Measurements from ENCODE around the gene DMRT1.

Gene DMRT1

DNA sequence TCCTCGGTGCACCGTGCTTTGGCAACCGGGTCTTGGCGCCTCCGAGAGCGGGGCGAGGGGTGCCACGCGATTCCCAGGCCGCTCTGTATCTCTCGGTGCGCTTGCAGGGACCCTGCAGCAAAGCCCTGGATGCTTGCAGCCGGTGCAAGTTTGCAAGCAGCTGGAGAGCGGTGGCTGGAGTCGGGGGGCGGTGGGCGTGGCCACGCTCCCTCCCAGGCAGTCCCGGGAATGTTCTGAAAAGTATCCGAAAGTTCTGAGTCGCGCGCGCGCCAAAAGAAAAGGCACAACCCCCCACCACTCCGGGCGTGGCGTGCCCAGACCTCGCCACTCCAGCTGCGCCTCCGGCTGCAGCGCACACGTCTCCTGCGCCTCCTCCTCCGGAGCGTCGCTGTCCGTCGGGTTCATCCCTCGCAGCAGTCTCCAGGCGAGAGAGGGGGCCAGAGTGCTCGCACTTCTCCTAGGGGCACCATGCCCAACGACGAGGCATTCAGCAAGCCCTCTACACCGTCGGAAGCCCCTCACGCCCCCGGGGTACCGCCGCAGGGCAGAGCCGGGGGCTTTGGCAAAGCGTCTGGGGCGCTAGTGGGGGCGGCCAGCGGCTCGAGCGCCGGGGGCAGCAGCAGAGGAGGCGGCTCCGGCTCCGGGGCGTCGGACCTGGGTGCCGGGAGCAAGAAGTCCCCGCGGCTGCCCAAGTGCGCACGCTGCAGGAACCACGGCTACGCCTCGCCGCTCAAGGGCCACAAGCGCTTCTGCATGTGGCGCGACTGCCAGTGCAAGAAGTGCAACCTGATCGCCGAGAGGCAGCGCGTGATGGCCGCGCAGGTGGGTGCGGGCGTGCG is at the start of gene DMRT1:
DMRT1 (plus strand) TSS at position 327 of the 839 bp plus-strand sequence; CDS start at position 469, 142 bp downstream.
- DNase-seq (ENCODE audit: low read depth, low spot score), result no peak

DNA sequence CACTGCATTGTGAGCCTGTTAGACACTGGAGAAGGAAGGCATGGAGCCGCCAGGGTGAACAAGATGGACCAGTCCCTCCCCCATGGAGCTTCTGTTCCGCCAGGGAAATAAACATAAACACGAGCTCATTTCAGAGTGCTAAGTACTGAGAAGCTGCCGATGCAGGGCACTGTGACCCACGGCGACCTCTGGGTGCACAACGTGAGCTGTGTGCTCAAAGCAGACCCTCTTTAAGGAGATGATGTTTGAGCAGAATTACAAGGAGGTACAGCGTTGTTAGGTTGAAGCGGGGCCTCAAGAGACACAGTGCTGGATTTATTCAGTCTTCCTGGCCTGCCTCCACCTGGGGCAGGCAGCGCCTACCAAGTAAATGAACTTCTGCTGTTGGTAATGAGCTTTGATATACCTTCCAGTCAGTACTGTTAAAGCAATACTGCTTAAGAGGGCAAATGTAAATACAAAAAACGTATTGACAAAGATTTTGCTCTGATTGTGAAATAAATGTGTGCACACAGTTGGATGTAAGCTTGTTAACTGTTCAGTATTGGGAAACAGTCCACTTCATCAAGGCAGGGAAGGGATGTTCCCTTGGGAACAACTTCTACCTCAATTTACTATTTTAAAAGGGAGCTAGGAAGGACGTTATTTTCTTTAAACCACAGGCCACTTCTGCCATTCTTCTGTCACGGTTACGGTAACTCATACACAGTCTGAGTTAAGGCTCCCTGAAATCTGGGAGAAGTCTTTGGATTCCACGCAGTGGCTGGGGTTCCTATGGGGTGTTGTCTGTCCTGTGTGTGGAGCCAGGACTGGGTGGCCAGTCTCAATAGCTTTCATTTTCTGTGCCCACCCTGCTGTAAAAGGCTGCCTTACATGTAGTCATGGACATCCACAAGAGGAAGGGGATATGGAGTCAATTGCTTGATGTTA is 48.9 kb upstream of the DMRT1 start:
- DNase-seq (ENCODE audit: low read depth, low spot score), result no peak

DNA sequence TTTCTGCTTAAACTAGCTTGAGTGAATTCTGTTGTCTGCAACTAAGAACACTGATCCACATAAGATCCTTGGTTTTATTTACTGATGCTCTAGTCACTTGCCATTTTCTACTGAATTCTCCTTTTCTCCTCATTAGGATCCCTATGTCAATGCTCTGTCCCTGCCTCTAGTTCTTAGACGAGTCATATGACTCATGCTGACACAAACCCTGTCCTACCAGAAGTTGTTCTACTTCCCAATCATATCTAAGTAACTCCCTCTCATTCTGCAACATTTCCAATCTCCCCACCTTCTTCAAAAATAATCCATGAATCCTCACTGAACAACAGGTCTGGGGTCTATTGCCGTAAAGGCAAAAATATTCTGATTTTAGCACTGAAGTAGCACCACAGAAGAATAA is 47.1 kb upstream of the DMRT1 start:
- no peak for DNase-seq (ENCODE audit: low read depth, low spot score)

DNA sequence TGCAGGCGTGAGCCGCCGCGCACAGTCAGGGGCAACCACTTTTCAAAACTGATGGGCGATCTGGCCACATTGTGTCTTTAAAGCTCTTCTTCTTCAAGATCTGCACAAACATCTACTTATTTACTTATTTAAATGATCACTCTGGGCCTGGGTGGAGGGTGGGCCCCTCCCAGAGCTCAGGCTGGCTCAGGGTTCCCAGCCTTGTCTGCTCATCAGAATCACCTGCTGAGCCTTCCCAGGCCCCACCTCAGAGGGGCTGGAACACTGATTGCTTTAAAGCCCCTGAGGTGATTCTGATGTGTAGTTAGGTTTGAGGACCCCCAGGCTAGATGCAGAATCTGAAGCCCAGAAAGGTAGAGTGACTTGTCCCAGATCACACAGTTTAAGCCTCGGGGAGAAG is 45.6 kb upstream of the DMRT1 start:
- DNase-seq (ENCODE audit: low read depth, low spot score), result no peak

DNA sequence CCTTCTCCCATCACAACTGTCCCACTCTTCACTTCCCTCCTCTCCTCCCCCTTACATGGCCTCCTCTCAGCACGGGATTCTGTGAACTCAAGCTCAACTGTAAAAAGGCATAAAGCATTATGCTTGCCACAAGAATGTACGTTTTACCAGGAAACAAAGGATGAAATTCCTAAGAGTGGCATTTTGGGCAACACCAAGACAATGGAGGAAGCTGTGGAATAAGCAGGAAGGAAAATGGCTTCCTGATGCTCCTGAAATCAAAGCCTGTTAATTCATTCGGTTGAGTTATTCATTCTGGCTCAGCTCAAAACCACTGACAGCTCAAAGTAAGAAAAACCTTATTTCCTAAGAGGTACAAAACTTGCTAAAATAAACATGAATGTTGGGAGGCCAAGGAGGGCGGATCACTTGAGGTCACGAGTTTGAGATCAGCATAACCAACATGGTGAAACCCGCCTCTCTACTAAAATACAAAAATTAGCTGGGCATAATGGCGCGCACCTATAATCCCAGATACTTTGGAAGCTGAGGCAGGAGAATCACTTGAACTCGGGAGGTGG is 40.8 kb upstream of the DMRT1 start:
- no peak for DNase-seq (ENCODE audit: low read depth, low spot score)

DNA sequence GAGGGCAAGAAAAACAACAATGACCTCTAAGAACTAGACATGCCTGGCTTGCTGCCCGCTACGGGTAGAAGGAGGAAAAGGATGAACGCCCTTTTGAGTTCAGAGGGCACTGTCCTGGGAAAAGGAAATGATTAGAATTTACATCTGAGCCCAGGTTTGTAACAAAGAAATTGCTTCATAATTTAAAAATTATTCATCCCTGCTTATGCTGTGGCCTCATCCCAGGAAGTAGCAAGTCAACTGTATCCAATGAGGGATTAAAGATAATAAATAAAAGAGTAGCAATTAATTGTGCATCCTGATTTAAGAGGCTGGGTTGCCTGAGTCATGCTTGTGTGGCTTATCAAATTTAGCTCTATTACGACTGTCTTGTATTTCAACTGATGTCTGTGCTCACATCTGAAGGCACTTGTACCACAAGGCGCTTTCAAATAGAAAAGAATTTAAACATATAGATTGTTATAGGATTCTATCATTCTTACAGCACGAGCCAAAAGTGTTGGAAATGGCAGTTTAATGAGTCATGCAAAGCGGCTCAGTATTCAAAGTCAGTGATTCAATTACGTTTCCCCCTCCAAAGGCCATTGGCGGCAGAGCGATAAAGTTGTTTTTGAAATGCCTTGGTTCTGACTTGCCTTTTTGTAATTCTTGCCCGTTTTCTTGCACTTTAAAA is 40.0 kb upstream of the DMRT1 start:
- no peak for DNase-seq (ENCODE audit: low read depth, low spot score)

DNA sequence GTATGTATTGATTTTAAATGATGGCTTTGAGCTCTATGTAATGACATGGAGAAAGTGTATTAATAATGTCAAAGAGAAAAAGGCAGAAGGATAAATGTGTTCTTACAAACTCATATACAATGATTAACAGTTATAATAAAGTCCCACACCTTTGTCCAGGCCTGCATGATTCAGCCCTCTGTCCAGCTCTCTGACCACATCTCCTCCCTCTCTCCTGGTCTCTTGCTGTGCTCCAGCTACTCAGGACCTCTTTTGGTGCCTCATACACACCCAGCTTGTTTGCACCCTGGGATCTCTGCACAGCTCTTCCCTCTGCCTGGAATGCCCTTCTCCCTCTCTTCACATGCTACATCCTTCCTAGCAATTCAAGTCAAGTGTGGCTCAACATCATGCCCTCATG is 37.5 kb upstream of the DMRT1 start:
- DNase-seq (ENCODE audit: low read depth, low spot score), result no peak

DNA sequence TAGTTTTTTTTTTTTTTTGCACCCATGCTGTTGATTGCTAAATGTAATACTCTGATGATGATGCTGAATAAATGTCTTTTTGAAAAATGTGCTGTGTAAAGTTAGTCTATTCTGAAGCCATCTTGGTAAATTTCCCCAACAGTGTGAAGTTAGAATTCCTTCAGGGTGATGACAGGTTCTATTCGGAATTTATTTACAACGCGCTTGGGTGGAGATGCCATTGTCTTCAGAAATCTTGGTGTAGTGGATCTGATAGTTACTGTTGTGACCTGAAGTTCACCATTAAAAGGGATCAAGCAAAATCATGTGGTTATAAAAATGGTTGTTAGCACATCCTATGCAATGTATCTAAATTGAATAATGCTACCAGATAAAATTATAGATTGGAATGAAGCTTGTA is 36.3 kb upstream of the DMRT1 start:
- no peak for DNase-seq (ENCODE audit: low read depth, low spot score)

DNA sequence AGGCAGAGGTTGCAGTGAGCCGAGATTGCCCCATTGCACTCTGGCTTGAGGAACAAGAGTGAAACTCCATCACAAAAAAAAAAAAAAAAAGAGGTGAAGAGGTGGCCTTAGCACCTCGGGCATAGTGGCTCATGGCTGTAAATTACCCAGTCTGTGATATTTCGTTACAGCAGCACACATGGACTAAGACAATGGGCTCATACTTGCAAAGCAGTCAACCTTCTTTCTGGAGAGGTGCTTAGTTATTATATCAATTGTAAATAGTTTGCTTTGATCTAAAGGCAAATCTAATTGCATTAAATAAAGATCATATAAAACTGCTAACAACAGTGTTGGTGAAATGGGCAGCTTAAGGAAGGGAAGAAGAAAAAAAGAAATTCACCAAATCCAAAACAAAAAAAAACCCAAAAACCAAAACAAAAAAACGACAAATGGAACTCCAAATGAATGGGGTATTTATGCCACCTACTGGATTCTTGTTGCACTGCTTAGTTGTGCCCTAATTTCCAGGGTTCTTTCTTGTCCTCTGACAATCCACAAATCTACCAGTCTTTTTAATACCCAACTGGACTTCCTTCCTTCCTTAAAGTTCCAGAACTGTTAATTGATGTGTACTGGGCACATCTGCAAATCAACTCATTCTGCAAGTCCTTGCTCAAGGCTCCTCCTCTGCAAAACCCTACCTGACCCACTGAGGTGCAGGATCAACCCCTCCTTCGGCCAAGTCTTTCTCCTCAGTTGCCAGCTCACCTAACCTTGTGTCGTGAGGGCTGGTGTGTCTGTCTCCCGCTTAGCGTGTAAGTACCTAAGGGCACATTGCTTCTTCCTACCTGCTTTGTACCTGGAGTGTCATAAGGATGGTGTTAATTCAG is 35.0 kb upstream of the DMRT1 start:
- DNase-seq (ENCODE audit: low read depth, low spot score), result no peak

DNA sequence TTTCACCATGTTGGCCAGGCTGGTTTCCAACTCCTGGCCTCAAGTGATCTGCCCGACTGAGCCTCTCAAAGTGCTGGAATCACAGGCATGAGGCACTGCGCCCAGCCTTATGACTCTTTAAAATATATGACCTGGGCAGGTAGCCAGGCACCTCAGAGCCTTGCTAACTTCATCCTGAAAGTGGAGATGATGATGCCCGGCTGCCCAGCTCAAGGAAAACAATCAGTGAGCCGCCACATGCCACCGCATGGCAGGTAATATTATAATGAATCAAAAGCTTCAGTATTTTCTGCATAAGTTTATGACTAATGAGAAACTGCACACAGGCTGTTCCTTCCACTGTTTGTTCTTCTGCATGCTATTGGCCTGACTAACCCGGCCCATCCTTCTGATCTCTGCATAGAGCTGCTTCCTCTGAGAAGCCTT is 30.4 kb upstream of the DMRT1 start:
- DNase-seq (ENCODE audit: low read depth, low spot score), result no peak

DNA sequence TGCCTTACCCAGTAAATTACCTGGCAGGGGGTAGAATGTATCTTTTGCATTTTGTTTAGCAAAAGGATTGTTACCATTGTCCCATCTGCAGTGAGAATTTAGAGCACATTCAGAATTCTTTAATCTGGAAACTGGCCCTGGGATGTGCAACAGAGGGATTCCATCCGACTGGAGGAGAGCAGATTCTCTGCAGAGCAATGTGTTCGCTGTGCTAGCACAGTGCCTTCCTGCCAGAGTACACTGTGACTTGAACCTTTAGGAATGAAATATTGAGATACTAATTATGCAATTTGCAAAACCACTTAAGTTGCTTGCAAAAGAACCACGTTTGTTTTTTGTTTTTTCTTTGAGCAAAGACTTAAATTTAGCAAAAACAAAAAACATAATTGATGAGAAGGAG is 22.5 kb upstream of the DMRT1 start:
- no peak for DNase-seq (ENCODE audit: low read depth, low spot score)

DNA sequence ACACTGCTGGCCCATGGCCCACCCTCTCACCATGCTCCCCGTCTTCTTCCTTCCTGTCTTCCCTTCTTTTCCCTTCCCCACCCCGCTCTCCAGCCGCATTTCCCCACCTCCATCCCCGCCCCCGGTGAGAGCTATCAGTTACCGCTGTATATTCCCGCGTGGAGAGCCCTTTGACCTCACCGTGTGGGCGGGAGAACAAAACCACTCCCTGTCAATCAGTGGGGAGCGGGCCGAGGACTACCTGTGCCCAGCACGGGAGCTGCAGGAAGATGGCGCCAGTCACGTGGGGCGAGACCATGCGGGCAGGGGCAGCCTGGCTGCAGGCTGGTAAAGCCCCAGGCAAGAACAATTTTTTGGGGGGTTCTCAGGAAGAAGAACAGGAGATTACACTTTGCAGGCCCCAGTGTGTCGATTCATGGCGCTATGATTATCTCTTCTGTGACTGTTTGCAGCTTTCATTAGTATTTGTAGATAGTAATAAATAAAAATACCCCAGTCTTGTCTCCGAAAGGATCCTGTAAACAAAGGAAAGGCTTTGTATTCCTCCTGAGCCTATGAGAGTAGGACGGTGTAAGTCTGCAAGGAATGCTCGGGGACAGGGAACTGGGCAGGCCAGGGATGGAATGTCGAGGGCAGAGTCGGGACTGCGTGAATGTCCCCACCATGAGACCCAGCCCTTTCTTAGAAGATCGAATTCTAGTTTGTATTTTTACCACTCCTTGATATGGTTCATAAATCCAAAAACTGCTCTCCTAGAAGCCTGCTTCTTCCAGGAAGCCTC is 14.8 kb upstream of the DMRT1 start:
- DNase-seq (ENCODE audit: low read depth, low spot score), result no peak

DNA sequence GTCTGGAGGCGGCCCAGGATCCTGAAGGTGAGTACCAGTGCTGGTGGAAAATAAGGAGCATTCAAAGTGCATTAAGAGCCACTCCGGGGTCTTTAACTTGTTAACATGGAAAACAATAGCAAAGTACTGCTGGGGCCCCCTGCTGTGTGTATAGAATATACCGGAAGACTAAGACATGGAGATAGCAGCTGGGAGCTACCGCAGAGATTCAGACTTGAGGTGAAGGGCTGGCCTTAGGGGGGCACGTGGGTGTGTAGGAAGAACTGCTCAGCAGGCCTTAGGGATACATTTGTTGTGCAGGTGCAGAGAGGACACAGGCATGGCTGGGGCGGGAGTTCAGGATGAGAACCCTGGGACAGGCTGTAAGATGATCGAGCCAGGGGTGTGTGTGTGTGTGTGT is 1.2 kb upstream of the DMRT1 start:
- DNase-seq (ENCODE audit: low read depth, low spot score), result no peak

DNA sequence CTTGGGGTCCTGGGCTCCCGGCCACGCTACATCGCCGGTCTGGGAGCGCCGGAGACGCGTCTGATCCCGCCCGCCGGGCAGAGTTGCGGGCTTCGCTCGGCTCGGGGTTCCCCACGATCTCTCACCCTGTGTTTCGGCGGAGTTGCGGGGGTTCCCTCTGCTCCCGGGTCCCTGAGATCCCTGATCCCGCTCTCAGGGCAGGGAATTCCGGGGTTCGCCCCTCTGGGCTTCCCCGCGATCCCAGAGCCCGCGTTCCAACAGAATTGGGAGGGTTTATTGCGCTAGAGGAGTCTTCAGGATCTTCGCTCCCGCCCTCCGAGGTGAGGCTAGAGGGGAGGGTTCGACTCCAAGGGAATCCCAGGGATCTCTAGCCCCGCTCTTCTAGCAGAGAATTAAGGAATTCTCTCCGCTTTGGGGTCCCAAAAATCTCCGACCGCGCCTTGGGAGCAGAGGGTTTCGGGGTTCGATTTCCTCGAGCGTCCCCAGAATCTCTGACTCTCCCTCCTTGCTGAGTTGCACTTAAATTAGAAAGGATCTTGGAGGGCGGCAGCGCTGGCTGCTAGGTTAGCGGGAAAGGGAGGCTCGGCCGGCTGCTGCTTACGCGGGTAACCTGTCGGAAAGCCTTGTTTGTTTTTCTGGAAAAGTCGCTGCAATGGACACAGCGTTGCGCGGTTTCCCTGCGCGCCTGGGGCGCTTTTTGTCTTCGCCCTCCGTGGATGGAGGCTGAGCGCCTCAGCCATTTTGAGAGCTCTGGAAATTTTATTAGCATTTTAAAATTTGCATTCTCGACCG is 1.3 kb downstream of the DMRT1 start:
- no peak for DNase-seq (ENCODE audit: low read depth, low spot score)

DNA sequence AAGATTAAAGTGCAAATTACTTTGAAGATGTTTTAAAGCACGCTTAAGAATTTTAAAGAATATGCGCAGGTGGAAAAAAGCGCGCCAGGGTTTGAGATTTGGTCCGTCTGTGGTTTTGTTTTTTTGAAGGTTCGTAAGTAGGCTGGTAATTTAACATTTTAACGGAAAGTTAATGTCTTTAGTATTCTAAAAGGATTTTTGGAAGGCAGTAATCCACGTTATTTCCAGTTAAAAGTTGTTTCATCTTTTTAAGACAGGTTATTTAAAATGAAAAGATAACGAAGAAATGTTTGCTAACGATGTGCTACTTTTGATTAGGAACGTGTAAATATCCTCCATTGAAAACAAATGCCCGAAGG is 1.9 kb downstream of the DMRT1 start:
- DNase-seq (ENCODE audit: low read depth, low spot score), result no peak

DNA sequence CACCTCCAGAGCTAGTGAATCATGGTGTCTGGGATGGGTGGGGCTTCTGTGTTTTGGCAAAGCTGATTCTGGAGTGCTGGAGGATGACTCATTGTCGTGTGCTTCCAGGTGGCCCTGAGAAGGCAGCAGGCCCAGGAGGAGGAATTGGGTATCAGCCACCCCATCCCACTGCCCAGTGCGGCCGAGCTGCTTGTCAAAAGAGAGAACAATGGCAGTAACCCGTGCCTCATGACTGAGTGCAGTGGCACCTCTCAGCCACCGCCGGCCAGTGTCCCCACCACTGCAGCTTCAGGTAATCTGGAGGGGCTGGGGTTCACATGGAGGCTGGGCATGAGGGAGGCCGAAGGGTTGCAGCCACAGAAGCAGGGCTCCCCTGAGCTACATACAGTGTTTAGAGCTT is 5.4 kb downstream of the DMRT1 start:
- no peak for DNase-seq (ENCODE audit: low read depth, low spot score)

DNA sequence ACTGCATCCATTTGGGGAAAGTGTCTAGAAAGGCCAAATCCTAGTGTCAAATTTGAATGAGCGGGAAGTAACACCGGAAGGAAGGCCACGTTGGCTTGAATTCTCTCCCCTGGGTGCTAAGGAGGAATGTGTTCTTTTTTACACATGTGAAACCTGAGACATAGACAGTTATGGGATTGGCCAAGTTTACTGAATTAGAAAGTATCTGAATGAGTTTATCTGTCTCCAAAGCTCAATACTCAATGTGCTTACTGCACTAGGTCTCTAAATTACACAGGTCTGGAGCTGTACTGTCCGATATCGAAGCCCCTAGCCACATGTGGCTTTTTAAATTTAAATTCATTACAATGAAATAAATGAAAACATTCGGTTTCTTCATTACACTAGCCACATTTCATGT is 6.0 kb downstream of the DMRT1 start:
- DNase-seq (ENCODE audit: low read depth, low spot score), result no peak

DNA sequence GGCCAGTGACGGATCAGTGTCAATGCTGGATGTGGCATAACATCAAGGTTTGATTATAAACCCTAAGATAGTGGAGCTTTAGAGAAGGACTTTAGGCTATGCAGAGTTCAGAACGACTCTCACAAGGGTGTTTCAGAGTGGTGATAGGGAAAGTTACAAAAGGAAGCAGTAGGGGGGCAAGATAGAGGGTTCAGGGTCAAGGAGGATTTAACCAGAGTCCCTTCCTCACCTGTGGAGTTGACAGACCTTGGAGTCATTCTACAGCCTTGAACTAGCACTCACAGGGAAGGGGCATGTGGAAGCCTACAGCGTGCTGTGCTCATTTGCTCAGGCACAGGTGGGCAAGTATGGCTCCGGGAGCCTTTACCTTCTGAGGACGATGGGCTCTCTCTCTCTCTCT is 7.9 kb downstream of the DMRT1 start:
- DNase-seq (ENCODE audit: low read depth, low spot score), result no peak

DNA sequence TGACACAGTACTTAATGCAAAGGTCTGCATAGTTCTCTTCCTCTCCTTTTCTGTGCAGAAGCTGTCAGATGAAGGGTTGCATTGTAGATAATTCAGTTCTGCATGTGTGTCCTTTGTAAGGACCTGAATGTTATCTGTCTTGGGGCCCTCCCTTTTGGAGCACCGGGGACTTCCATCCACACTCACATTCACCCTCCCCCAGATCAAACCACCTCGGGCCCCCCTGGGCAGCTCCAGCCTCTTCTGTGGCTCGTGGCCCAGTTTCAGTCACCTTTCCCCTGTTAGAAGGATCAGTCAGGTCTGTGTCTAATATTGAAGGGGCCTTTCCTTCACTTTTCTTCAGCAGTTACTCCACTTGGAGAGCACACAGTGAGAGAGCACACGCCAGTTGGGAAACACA is 11.0 kb downstream of the DMRT1 start:
- no peak for DNase-seq (ENCODE audit: low read depth, low spot score)
